Liver (tissue), 9 donors: Measurements from ENCODE around the gene F2RL3. TPM values are rescaled to one million over a fixed set of nuclear protein-coding genes. Genes with fewer than 3 reads are reported as not detected.

Experiments used
- DNase-seq: peaks from one replicate; pipeline ENCODE4 v3.0.0-alpha.2; 2017; ENCODE audit warnings: low spot score
- H3K27ac ChIP-seq, 2 donors: one replicate each; pipeline ENCODE4 v1.7.0; 2013; ENCODE audit warnings: inconsistent platforms in 2 of 2, low read length in 2 of 2, control low read depth in 1 of 2, low read depth in 1 of 2, mild to moderate bottlenecking in 1 of 2
- H3K27me3 ChIP-seq, 4 donors: one replicate each; pipeline versions ENCODE4 v1.6.1 to v1.7.0; 2013; ENCODE audit warnings: low read length in 3 of 4, inconsistent platforms in 1 of 4, mild to moderate bottlenecking in 1 of 4, moderate library complexity in 1 of 4; ENCODE audit not compliant: control insufficient read depth in 4 of 4, insufficient read depth in 4 of 4
- H3K36me3 ChIP-seq, 4 donors: one replicate each; pipeline versions ENCODE4 v1.6.1 to v1.7.0; 2013; ENCODE audit warnings: low read length in 3 of 4, mild to moderate bottlenecking in 3 of 4, low read depth in 1 of 4, moderate library complexity in 1 of 4; ENCODE audit not compliant: control insufficient read depth in 4 of 4, insufficient read depth in 3 of 4
- H3K4me1 ChIP-seq, 4 donors: one replicate each; pipeline versions ENCODE4 v1.6.1 to v1.7.0; 2013; ENCODE audit warnings: low read length in 3 of 4, mild to moderate bottlenecking in 3 of 4, moderate library complexity in 1 of 4; ENCODE audit not compliant: control insufficient read depth in 4 of 4, insufficient read depth in 4 of 4
- H3K4me3 ChIP-seq, 3 donors: one replicate each; pipeline versions ENCODE4 v1.6.1 to v1.7.0; 2013; ENCODE audit warnings: low read length in 3 of 3, control low read depth in 1 of 3, low read depth in 1 of 3, mild to moderate bottlenecking in 1 of 3
- H3K9ac ChIP-seq, 2 donors: one replicate each; pipeline ENCODE4 v1.7.0; 2013; ENCODE audit warnings: low read length in 2 of 2, mild to moderate bottlenecking in 2 of 2, moderate library complexity in 2 of 2, control low read depth in 1 of 2, low read depth in 1 of 2
- H3K9me3 ChIP-seq, 4 donors: one replicate each; pipeline versions ENCODE4 v1.6.1 to v1.7.0; 2013; ENCODE audit warnings: low read length in 3 of 4; ENCODE audit not compliant: control insufficient read depth in 4 of 4
- ATF3 ChIP-seq: IDR thresholded peaks from 2 replicates; pipeline ENCODE4 v1.6.1; 2016; ENCODE audit warnings: antibody characterized with exemption
- CTCF ChIP-seq: fragments of 150-350 bp; IDR thresholded peaks from 2 replicates; pipeline ENCODE4 v1.5.1; 2017; ENCODE audit warnings: improper control_type of control experiment, low read depth, low read length; ENCODE audit not compliant: missing input control
- EGR1 ChIP-seq, 2 donors: IDR thresholded peaks; 2 replicates each; pipeline ENCODE4 v1.6.1; 2016 to 2018; ENCODE audit warnings: antibody characterized with exemption in 2 of 2, low read depth in 2 of 2
- FOXA1 ChIP-seq: IDR thresholded peaks from 2 replicates; pipeline ENCODE4 v1.6.1; 2016; ENCODE audit warnings: antibody characterized with exemption
- FOXA2 ChIP-seq: IDR thresholded peaks from 2 replicates; pipeline ENCODE4 v1.6.1; 2016; ENCODE audit warnings: antibody characterized with exemption
- GABPA ChIP-seq, 2 donors: IDR thresholded peaks in 1 of 2; conservative IDR thresholded peaks in 1 of 2; 2 replicates each; pipeline ENCODE4 v1.6.1; 2016; ENCODE audit warnings: antibody characterized with exemption in 2 of 2, mild to moderate bottlenecking in 1 of 2, moderate library complexity in 1 of 2
- HNF4A ChIP-seq, 2 donors: conservative IDR thresholded peaks; 2 replicates each; pipeline ENCODE4 v1.6.1; 2016; ENCODE audit warnings: antibody characterized with exemption in 2 of 2, mild to moderate bottlenecking in 2 of 2
- HNF4G ChIP-seq: IDR thresholded peaks from 2 replicates; pipeline ENCODE4 v1.6.1; 2016; ENCODE audit warnings: antibody characterized with exemption
- JUND ChIP-seq, 2 donors: IDR thresholded peaks; 2 replicates each; pipeline ENCODE4 v1.6.1; 2016; ENCODE audit warnings: antibody characterized with exemption in 2 of 2
- NR2F2 ChIP-seq: IDR thresholded peaks from 2 replicates; pipeline ENCODE4 v1.6.1; 2016; ENCODE audit warnings: antibody characterized with exemption
- RAD21 ChIP-seq, 2 donors: IDR thresholded peaks; 2 replicates each; pipeline ENCODE4 v1.6.1; 2016; ENCODE audit warnings: antibody characterized with exemption in 2 of 2, mild to moderate bottlenecking in 2 of 2
- REST ChIP-seq: IDR thresholded peaks from 2 replicates; pipeline ENCODE4 v1.6.1; 2016; ENCODE audit warnings: antibody characterized with exemption, mild to moderate bottlenecking
- RXRA ChIP-seq, 2 donors: IDR thresholded peaks; 2 replicates each; pipeline ENCODE4 v1.6.1; 2017 to 2018; ENCODE audit warnings: antibody characterized with exemption in 2 of 2, mild to moderate bottlenecking in 1 of 2
- SP1 ChIP-seq: IDR thresholded peaks from 2 replicates; pipeline ENCODE4 v1.6.1; 2018; ENCODE audit warnings: antibody characterized with exemption, mild to moderate bottlenecking
- TAF1 ChIP-seq: conservative IDR thresholded peaks from 2 replicates; pipeline ENCODE4 v1.6.1; 2016; ENCODE audit warnings: antibody characterized with exemption, mild to moderate bottlenecking
- YY1 ChIP-seq: IDR thresholded peaks from 2 replicates; pipeline ENCODE4 v1.6.1; 2016; ENCODE audit warnings: antibody characterized with exemption, mild to moderate bottlenecking
- ZBTB33 ChIP-seq: IDR thresholded peaks from 2 replicates; pipeline ENCODE4 v1.6.1; 2016; ENCODE audit warnings: antibody characterized with exemption
- WGBS: extraction: QIAGEN DNeasy Blood & Tissue Kit; methylation state at CpG from one replicate; pipeline ENCODE4 v1.1.7; 2013; 5-methylcytosine and 5-hydroxymethylcytosine counted together
- polyA plus RNA-seq, 2 donors: library from polyadenylated mRNA; stranded (reverse) in 1 of 2; unstranded in 1 of 2; fragments of 200-250 nt in 1 of 2; fragments of >200 nt in 1 of 2; fragmentation: Nextera tagmentation in 1 of 2; extraction: Ambion mirVana in 1 of 2; gene quantifications; one replicate each; pipeline versions ENCODE4 v1.2.1 to v1.2.3, GENCODE V29; 2013 to 2015
- total RNA-seq, 2 donors: library from RNA; depleted of rRNA; stranded (reverse); fragments of >200 nt; gene quantifications; one replicate each; pipeline ENCODE4 v1.2.3, GENCODE V29; 2014
- donor health status: healthy.
- donor health status: healthy.
- donor health status: healthy.
- donor health status: healthy.
- donor health status: healthy.

Gene F2RL3
- total and polyA plus RNA-seq, 4 donors, result 0.08 to 1.6 (median 0.20) TPM

GRCh38 chr19:16915135-16915534, 26.3 kb downstream of the F2RL3 start (continued):
- no peak for TF ChIP-seq ZBTB33

GRCh38 chr19:16915734-16916133, 26.9 kb downstream of the F2RL3 start:
- Histone ChIP-seq H3K4me1 (no peaks in the 10 kb centered on the region), H3K4me3 (no peak overlapping the region), H3K27ac (no peak overlapping the region), H3K9me3 (peaks cover 13 to 35% (median 24%) of the 10 kb centered on the region in 4 donors), H3K9ac (no peak overlapping the region), H3K27me3 (no peaks in the 10 kb centered on the region), H3K36me3 (no peaks in the 10 kb centered on the region)
- no peak for DNase-seq
- TF ChIP-seq JUND (IDR thresholded peaks at IDR 0.05) (no peak), RAD21 (IDR thresholded peaks at IDR 0.05) (no peak), ZBTB33 (no peak), YY1 (no peak), SP1 (no peak), FOXA1 (no peak), EGR1 (IDR thresholded peaks at IDR 0.05; ENCODE audit: low read depth in 2 of 2) (no peak), GABPA (IDR thresholded peaks at IDR 0.05 in 1 of 2, conservative IDR thresholded peaks at IDR 0.05 in 1 of 2) (no peak), HNF4A (conservative IDR thresholded peaks at IDR 0.05) (no peak), REST (no peak), NR2F2 (no peak), FOXA2 (no peak), RXRA (IDR thresholded peaks at IDR 0.05) (no peak), HNF4G (no peak), CTCF (no peak), TAF1 (no peak), ATF3 (no peak)
- WGBS, result 85% methylated on average over 3 of the region's 3 CpGs
